Astrocyte (in vitro differentiated cells and primary cell): ENCODE measurements around the gene KLF17.

Source experiments
- EZH2 ChIP-seq: IDR thresholded peaks from 2 replicates; pipeline ENCODE4 v1.6.1; 2012; ENCODE audit warnings: mild to moderate bottlenecking, low read length, inconsistent platforms; ENCODE audit not compliant: insufficient read depth
- TF ChIP-seq, protein P1 (sequence below): IDR thresholded peaks from 2 replicates; pipeline ENCODE4 v1.5.1; 2011; ENCODE audit warnings: low read depth, mild to moderate bottlenecking, inconsistent platforms, low read length, moderate library complexity; ENCODE audit not compliant: insufficient read depth

GRCh38 chr1:44094047-44094446, 24.6 kb upstream of the KLF17 start:
- TF ChIP-seq, protein P1, sequence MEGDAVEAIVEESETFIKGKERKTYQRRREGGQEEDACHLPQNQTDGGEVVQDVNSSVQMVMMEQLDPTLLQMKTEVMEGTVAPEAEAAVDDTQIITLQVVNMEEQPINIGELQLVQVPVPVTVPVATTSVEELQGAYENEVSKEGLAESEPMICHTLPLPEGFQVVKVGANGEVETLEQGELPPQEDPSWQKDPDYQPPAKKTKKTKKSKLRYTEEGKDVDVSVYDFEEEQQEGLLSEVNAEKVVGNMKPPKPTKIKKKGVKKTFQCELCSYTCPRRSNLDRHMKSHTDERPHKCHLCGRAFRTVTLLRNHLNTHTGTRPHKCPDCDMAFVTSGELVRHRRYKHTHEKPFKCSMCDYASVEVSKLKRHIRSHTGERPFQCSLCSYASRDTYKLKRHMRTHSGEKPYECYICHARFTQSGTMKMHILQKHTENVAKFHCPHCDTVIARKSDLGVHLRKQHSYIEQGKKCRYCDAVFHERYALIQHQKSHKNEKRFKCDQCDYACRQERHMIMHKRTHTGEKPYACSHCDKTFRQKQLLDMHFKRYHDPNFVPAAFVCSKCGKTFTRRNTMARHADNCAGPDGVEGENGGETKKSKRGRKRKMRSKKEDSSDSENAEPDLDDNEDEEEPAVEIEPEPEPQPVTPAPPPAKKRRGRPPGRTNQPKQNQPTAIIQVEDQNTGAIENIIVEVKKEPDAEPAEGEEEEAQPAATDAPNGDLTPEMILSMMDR: no peak
- no peak for TF ChIP-seq EZH2
